Activated CD4-positive, alpha-beta T cell treated with anti-CD3 and anti-CD28 coated beads for 36 hours (primary cell): Measurements from ENCODE around the gene ISG20. TPM values are rescaled to one million over a fixed set of nuclear protein-coding genes. Genes with fewer than 3 reads are reported as not detected.
"Not testable (repeated sequence)": the region's sequence is repeated elsewhere in the genome, so short reads cannot be mapped to it uniquely, and the experiment has no call there.

Experiments
- ATAC-seq: fragments of 200-7000 bp; cut with Tn5 transposase; one replicate; pipeline ENCODE4 v1.10.0; 2021; ENCODE audit warnings: mild to moderate bottlenecking, moderate library complexity
- CTCF ChIA-PET: fragments of 350-600 bp; sonication (Branson Sonifier 250); formaldehyde crosslinking; loops from one replicate; lab custom pipeline; 2021; ENCODE audit warnings: antibody characterized with exemption; lab: Charles Lee
- POLR2A ChIA-PET: fragments of 350-600 bp; sonication (Branson Sonifier 250); formaldehyde crosslinking; loops from one replicate; lab custom pipeline; 2021; ENCODE audit warnings: antibody characterized with exemption, inconsistent platforms; lab: Charles Lee
- DNase-seq: peaks from one replicate; pipeline ENCODE4 v3.0.0-alpha.2; 2020
- H3K27ac Mint-ChIP-seq: one replicate; pipeline ENCODE4 v1.8.0; 2021; ENCODE audit warnings: mixed read lengths
- H3K27me3 Mint-ChIP-seq: one replicate; pipeline ENCODE4 v1.8.0; 2021; ENCODE audit warnings: mixed read lengths
- H3K36me3 Mint-ChIP-seq: one replicate; pipeline ENCODE4 v1.8.0; 2021; ENCODE audit warnings: low read depth, mixed read lengths
- H3K4me1 Mint-ChIP-seq: one replicate; pipeline ENCODE4 v1.8.0; 2021; ENCODE audit warnings: mixed read lengths
- H3K4me3 Mint-ChIP-seq: one replicate; pipeline ENCODE4 v1.8.0; 2021; ENCODE audit warnings: mild to moderate bottlenecking, moderate library complexity, mixed read lengths
- H3K9me3 Mint-ChIP-seq: one replicate; pipeline ENCODE4 v1.8.0; 2021; ENCODE audit warnings: low read depth, mixed read lengths
- intact Hi-C, 2 experiments: fragments of 100-400 bp; cut with DNase I in 1 of 2; cut with micrococcal nuclease in 1 of 2; formaldehyde crosslinking; loops; one replicate each; pipeline versions ENCODE4 v1.14.2 to v1.15.1; 2022 to 2024; cut with DNase I, micrococcal nuclease
- total RNA-seq, 2 experiments: library from RNA; stranded (reverse); gene quantifications; one replicate each; pipeline ENCODE4 v1.2.3, GENCODE V29; 2021

Gene ISG20
- total RNA-seq, 2 experiments from 2014 or later, result 107 to 120 TPM

GRCh38 chr15:88627463-88627862 lies 11.4 kb upstream of the ISG20 start:
- peaks cover 93% of the 10 kb centered on the region for H3K4me1 Mint-ChIP-seq
- no peaks in the 10 kb centered on the region for H3K9me3 Mint-ChIP-seq
- peak overlapping the region; percentile 86 for H3K27ac Mint-ChIP-seq
- DNase-seq (peak; percentile 80), ATAC-seq (peak; percentile 51)
- H3K27me3 Mint-ChIP-seq, result no peaks in the 10 kb centered on the region
- peak overlapping the region; percentile 30 for H3K4me3 Mint-ChIP-seq
- peaks cover 84% of the 10 kb centered on the region for H3K36me3 Mint-ChIP-seq
- POLR2A ChIA-PET, result interaction anchor here (0.6 to 1.1 kb wide), 2 partner anchors 11 to 22 kb away, joined by 4 to 5 read pairs; partner anchors contain the start of gene ISG20
- CTCF ChIA-PET, result interaction anchor here (0.7 to 1.5 kb wide), 2 partner anchors 26 to 278 kb away, joined by 8 to 9 read pairs; no protein-coding TSS in a partner anchor
- intact Hi-C loops, result loop anchor here in 1 of 2 experiments (1.0 kb wide), 1 partner anchor 11 kb away; no protein-coding TSS in a partner anchor

- Mint-ChIP-seq H3K9me3 (no peaks in the 10 kb centered on the region), H3K27ac (peak overlapping the region; percentile 86), H3K36me3 (peaks cover 82% of the 10 kb centered on the region), H3K27me3 (no peaks in the 10 kb centered on the region), H3K4me1 (peaks cover 93% of the 10 kb centered on the region), H3K4me3 (no peak overlapping the region)
- ChIA-PET CTCF (interaction anchor here (0.6 to 1.5 kb wide), 3 partner anchors 25 to 327 kb away, joined by 3 to 9 read pairs (median 8); no protein-coding TSS in a partner anchor), POLR2A (interaction anchor here (1.1 kb wide), 1 partner anchor 10 kb away, joined by 5 read pairs; the partner anchor contains the start of gene ISG20)
- intact Hi-C loops, result no loop called here
- no peak for ATAC-seq
- DNase-seq, result peak; percentile 4
These were observed 10.7 kb upstream of the ISG20 start for GRCh38 chr15:88628018-88628654.

- DNase-seq, result peak; percentile 3
- ATAC-seq, result no peak
- intact Hi-C loops, result no loop called here
- CTCF ChIA-PET, result interaction anchor here (0.6 kb wide), 1 partner anchor 326 kb away, joined by 3 read pairs; no protein-coding TSS in a partner anchor
- Mint-ChIP-seq H3K9me3 (no peaks in the 10 kb centered on the region), H3K4me3 (no peak overlapping the region), H3K36me3 (peaks cover 81% of the 10 kb centered on the region), H3K27ac (peak overlapping the region; percentile 86), H3K4me1 (peaks cover 91% of the 10 kb centered on the region), H3K27me3 (no peaks in the 10 kb centered on the region)
- POLR2A ChIA-PET, result no interaction called here
These were observed 9.7 kb upstream of the ISG20 start for GRCh38 chr15:88629071-88629470.

GRCh38 chr15:88630141-88630721 lies 8.6 kb upstream of the ISG20 start:
- H3K36me3 Mint-ChIP-seq, result peaks cover 76% of the 10 kb centered on the region
- POLR2A ChIA-PET, result interaction anchor here (0.6 kb wide), 1 partner anchor 164 kb away, joined by 6 read pairs; no protein-coding TSS in a partner anchor
- intact Hi-C loops, result no loop called here
- H3K27me3 Mint-ChIP-seq, result no peaks in the 10 kb centered on the region
- ATAC-seq, result peak; percentile 9
- no peak overlapping the region for H3K4me3 Mint-ChIP-seq
- peaks cover 90% of the 10 kb centered on the region for H3K4me1 Mint-ChIP-seq
- no peak for DNase-seq
- H3K27ac Mint-ChIP-seq, result peak overlapping the region; percentile 83
- no peaks in the 10 kb centered on the region for H3K9me3 Mint-ChIP-seq
- CTCF ChIA-PET, result interaction anchor here (0.7 kb wide), 1 partner anchor 11 kb away, joined by 3 read pairs; no protein-coding TSS in a partner anchor

GRCh38 chr15:88630798-88631463 lies 7.9 kb upstream of the ISG20 start:
- H3K36me3 Mint-ChIP-seq, result peaks cover 73% of the 10 kb centered on the region
- intact Hi-C loops, result no loop called here
- peaks cover 91% of the 10 kb centered on the region for H3K4me1 Mint-ChIP-seq
- H3K9me3 Mint-ChIP-seq, result no peaks in the 10 kb centered on the region
- CTCF ChIA-PET, result interaction anchor here (0.6 to 1.0 kb wide), 3 partner anchors 10 to 34 kb away, joined by 3 read pairs; no protein-coding TSS in a partner anchor
- no peak for ATAC-seq
- no peaks in the 10 kb centered on the region for H3K27me3 Mint-ChIP-seq
- peak overlapping the region; percentile 83 for H3K27ac Mint-ChIP-seq
- H3K4me3 Mint-ChIP-seq, result no peak overlapping the region
- no peak for DNase-seq
- POLR2A ChIA-PET, result interaction anchor here (0.6 to 0.7 kb wide), 2 partner anchors 9 to 165 kb away, joined by 3 to 6 read pairs; no protein-coding TSS in a partner anchor

- no peaks in the 10 kb centered on the region for H3K9me3 Mint-ChIP-seq
- H3K4me1 Mint-ChIP-seq, result peaks cover 92% of the 10 kb centered on the region
- CTCF ChIA-PET, result interaction anchor here (0.7 to 1.3 kb wide), 3 partner anchors 27 to 546 kb away, joined by 3 to 4 read pairs (median 3); no protein-coding TSS in a partner anchor
- H3K27me3 Mint-ChIP-seq, result no peaks in the 10 kb centered on the region
- peaks cover 74% of the 10 kb centered on the region for H3K36me3 Mint-ChIP-seq
- H3K27ac Mint-ChIP-seq, result peak overlapping the region; percentile 76
- peak; percentile 6 for DNase-seq
- H3K4me3 Mint-ChIP-seq, result no peak overlapping the region
- intact Hi-C loops, result no loop called here
- no peak for ATAC-seq
- POLR2A ChIA-PET, result interaction anchor here (0.7 kb wide), 1 partner anchor 10 kb away, joined by 3 read pairs; no protein-coding TSS in a partner anchor
These were observed 7.3 kb upstream of the ISG20 start for GRCh38 chr15:88631464-88632028.

GRCh38 chr15:88632797-88633196 lies 6.0 kb upstream of the ISG20 start:
- ATAC-seq, DNase-seq, intact Hi-C loops, H3K4me3 Mint-ChIP-seq, H3K9me3 Mint-ChIP-seq, H3K27me3 Mint-ChIP-seq: not testable (repeated sequence)
- POLR2A ChIA-PET, result interaction anchor here (0.6 to 1.4 kb wide), 3 partner anchors 11 to 488 kb away, joined by 4 to 8 read pairs (median 7); partner anchors contain the start of gene ABHD2
- peak overlapping the region; percentile 53 for H3K27ac Mint-ChIP-seq
- CTCF ChIA-PET, result interaction anchor here (1.3 to 2.0 kb wide), 2 partner anchors 8 to 26 kb away, joined by 4 to 10 read pairs; no protein-coding TSS in a partner anchor
- peaks cover 65% of the 10 kb centered on the region for H3K36me3 Mint-ChIP-seq
- peaks cover 92% of the 10 kb centered on the region for H3K4me1 Mint-ChIP-seq

GRCh38 chr15:88634449-88634848 lies 4.4 kb upstream of the ISG20 start:
- Mint-ChIP-seq H3K4me3 (no peak overlapping the region), H3K4me1 (peaks cover 92% of the 10 kb centered on the region), H3K9me3 (no peaks in the 10 kb centered on the region), H3K36me3 (peaks cover 55% of the 10 kb centered on the region), H3K27me3 (no peaks in the 10 kb centered on the region), H3K27ac (peak overlapping the region; percentile 68)
- intact Hi-C loops, result loop anchor here in 1 of 2 experiments (2.0 kb wide), 1 partner anchor 14 kb away; no protein-coding TSS in a partner anchor
- ChIA-PET POLR2A (interaction anchor here (0.8 to 2.0 kb wide), 3 partner anchors 10 to 1373 kb away, joined by 3 to 11 read pairs (median 4); partner anchors contain the start of gene AEN), CTCF (interaction anchor here (0.7 to 2.7 kb wide), 5 partner anchors 10 to 72 kb away, joined by 4 to 25 read pairs (median 5); partner anchors contain the start of gene AEN)
- DNase-seq, result no peak
- ATAC-seq, result no peak

GRCh38 chr15:88635318-88635717 lies 3.5 kb upstream of the ISG20 start:
- ChIA-PET POLR2A (interaction anchor here (0.6 to 2.0 kb wide), 4 partner anchors 11 to 1959 kb away, joined by 3 to 11 read pairs (median 4); partner anchors contain the start of gene AEN), CTCF (interaction anchor here (0.6 to 2.7 kb wide), 5 partner anchors 11 to 29 kb away, joined by 3 to 25 read pairs (median 5); partner anchors contain the start of gene AEN)
- H3K36me3 Mint-ChIP-seq, result peaks cover 56% of the 10 kb centered on the region
- ATAC-seq (peak; percentile 27), DNase-seq (peak; percentile 56)
- peak overlapping the region; percentile 98 for H3K27ac Mint-ChIP-seq
- H3K9me3 Mint-ChIP-seq, result no peaks in the 10 kb centered on the region
- intact Hi-C loops, result loop anchor here in 1 of 2 experiments (2.0 kb wide), 1 partner anchor 13 kb away; no protein-coding TSS in a partner anchor
- H3K4me3 Mint-ChIP-seq, result peak overlapping the region; percentile 72
- H3K27me3 Mint-ChIP-seq, result no peaks in the 10 kb centered on the region
- peaks cover 93% of the 10 kb centered on the region for H3K4me1 Mint-ChIP-seq

- H3K27me3 Mint-ChIP-seq, result no peaks in the 10 kb centered on the region
- no peaks in the 10 kb centered on the region for H3K9me3 Mint-ChIP-seq
- ChIA-PET POLR2A (interaction anchor here (0.6 to 2.0 kb wide), 4 partner anchors 12 to 1958 kb away, joined by 3 to 11 read pairs (median 4); partner anchors contain the start of gene AEN), CTCF (interaction anchor here (0.7 to 2.7 kb wide), 4 partner anchors 11 to 50 kb away, joined by 4 to 25 read pairs (median 8); partner anchors contain the start of gene AEN)
- DNase-seq (peak; percentile 80), ATAC-seq (peak; percentile 10)
- peak overlapping the region; percentile 98 for H3K27ac Mint-ChIP-seq
- peaks cover 91% of the 10 kb centered on the region for H3K4me1 Mint-ChIP-seq
- H3K4me3 Mint-ChIP-seq, result peak overlapping the region; percentile 72
- peaks cover 56% of the 10 kb centered on the region for H3K36me3 Mint-ChIP-seq
- intact Hi-C loops, result no loop called here
These were observed 2.8 kb upstream of the ISG20 start for GRCh38 chr15:88636050-88636449.
